SK-N-SH treated with all-trans-retinoic acid at 6 μM for 48 hours (cell line): ENCODE measurements around the gene MT1H.

ENCODE experiments used
- ARNTL ChIP-seq: fragments of 450-650 bp; formaldehyde crosslinking; IDR thresholded peaks from 2 replicates; pipeline ENCODE4 v1.5.0; 2020; ENCODE audit warnings: low read depth, mild to moderate bottlenecking, moderate library complexity, borderline replicate concordance
- BACH2 ChIP-seq: fragments of 250-450 bp; sonication (Bioruptor Pico); IDR thresholded peaks from 2 replicates; pipeline ENCODE4 v1.9.0; 2021; ENCODE audit warnings: mild to moderate bottlenecking, borderline replicate concordance
- CREB5 ChIP-seq: fragments of 250-450 bp; sonication (Bioruptor Pico); IDR thresholded peaks from 2 replicates; pipeline ENCODE4 v1.5.1; 2020; ENCODE audit warnings: low read depth, mild to moderate bottlenecking, moderate library complexity
- ESRRG ChIP-seq: fragments of 250-450 bp; sonication (Bioruptor Pico); IDR thresholded peaks from 2 replicates; pipeline ENCODE4 v1.6.1; 2021; ENCODE audit warnings: mild to moderate bottlenecking
- ISL1 ChIP-seq: fragments of 250-450 bp; sonication (Bioruptor Pico); IDR thresholded peaks from 2 replicates; pipeline ENCODE4 v2.1.2; 2022; ENCODE audit warnings: mild to moderate bottlenecking, moderate library complexity
- RARB ChIP-seq: fragments of 250-450 bp; sonication (Bioruptor Pico); IDR thresholded peaks from 2 replicates; pipeline ENCODE4 v1.8.0; 2021; ENCODE audit warnings: mild to moderate bottlenecking, moderate library complexity
- SNAI2 ChIP-seq: fragments of 250-450 bp; sonication (Bioruptor Pico); IDR thresholded peaks from 2 replicates; pipeline ENCODE4 v1.5.0; 2020; ENCODE audit warnings: mild to moderate bottlenecking, moderate library complexity
- TCF4 ChIP-seq: fragments of 250-450 bp; sonication (Bioruptor Pico); IDR thresholded peaks from 2 replicates; pipeline ENCODE4 v1.8.0; 2021; ENCODE audit warnings: mild to moderate bottlenecking, moderate library complexity, borderline replicate concordance
- TOX ChIP-seq: fragments of 250-450 bp; sonication (Bioruptor Pico); IDR thresholded peaks from 2 replicates; pipeline ENCODE4 v1.8.0; 2021; ENCODE audit warnings: mild to moderate bottlenecking, moderate library complexity, borderline replicate concordance
- TSHZ2 ChIP-seq: fragments of 250-450 bp; sonication (Bioruptor Pico); IDR thresholded peaks from 2 replicates; pipeline ENCODE4 v1.5.0; 2020; ENCODE audit warnings: mild to moderate bottlenecking, moderate library complexity
- ZFP3 ChIP-seq: fragments of 250-450 bp; sonication (Bioruptor Pico); IDR thresholded peaks from 2 replicates; pipeline ENCODE4 v1.5.0; 2020; ENCODE audit warnings: mild to moderate bottlenecking, moderate library complexity
- ZFP30 ChIP-seq: fragments of 450-650 bp; formaldehyde crosslinking; IDR thresholded peaks from 2 replicates; pipeline ENCODE4 v1.5.0; 2022; ENCODE audit warnings: mild to moderate bottlenecking, moderate library complexity
- TF ChIP-seq, protein P1 (sequence below): fragments of 250-450 bp; sonication (Bioruptor Pico); IDR thresholded peaks from 2 replicates; pipeline ENCODE4 v1.8.0; 2020; ENCODE audit warnings: mild to moderate bottlenecking, moderate library complexity, borderline replicate concordance
- TF ChIP-seq, protein P2 (sequence below): fragments of 250-450 bp; sonication (Bioruptor Pico); IDR thresholded peaks from 2 replicates; pipeline ENCODE4 v1.5.1; 2021; ENCODE audit warnings: mild to moderate bottlenecking, moderate library complexity

DNA sequence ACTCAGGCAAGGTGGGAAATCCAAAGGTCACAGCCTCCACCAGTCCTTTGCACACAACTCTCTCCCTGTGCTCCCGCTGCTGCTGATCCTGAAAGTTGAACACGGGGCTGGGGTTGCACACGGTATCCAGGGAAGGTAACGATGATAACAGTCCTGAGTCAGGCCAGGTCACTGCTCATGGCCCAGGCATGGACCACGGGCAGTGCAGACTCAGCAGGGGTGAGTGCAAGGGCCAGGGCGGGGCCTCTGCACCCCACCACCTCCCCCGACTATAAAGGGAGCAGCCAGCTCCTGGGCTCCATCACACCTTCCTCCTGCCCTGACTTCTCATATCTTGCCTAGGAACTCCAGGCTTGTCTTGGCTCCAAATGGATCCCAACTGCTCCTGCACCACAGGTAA, 18.0 kb upstream of the MT1H start, which contains the start of gene MT1B:
- no peak for TF ChIP-seq ZFP30 (CRISPR knock-in tag)
- TF ChIP-seq ZFP3 (CRISPR knock-in tag), result no peak
- TF ChIP-seq ESRRG (CRISPR knock-in tag), result no peak
- TF ChIP-seq ISL1, result no peak
- TF ChIP-seq TSHZ2 (CRISPR knock-in tag), result no peak
- TF ChIP-seq, protein P1, sequence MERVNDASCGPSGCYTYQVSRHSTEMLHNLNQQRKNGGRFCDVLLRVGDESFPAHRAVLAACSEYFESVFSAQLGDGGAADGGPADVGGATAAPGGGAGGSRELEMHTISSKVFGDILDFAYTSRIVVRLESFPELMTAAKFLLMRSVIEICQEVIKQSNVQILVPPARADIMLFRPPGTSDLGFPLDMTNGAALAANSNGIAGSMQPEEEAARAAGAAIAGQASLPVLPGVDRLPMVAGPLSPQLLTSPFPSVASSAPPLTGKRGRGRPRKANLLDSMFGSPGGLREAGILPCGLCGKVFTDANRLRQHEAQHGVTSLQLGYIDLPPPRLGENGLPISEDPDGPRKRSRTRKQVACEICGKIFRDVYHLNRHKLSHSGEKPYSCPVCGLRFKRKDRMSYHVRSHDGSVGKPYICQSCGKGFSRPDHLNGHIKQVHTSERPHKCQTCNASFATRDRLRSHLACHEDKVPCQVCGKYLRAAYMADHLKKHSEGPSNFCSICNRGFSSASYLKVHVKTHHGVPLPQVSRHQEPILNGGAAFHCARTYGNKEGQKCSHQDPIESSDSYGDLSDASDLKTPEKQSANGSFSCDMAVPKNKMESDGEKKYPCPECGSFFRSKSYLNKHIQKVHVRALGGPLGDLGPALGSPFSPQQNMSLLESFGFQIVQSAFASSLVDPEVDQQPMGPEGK (CRISPR knock-in tag), result no peak
- TF ChIP-seq CREB5 (CRISPR knock-in tag), result no peak
- no peak for TF ChIP-seq BACH2
- TF ChIP-seq, protein P2, sequence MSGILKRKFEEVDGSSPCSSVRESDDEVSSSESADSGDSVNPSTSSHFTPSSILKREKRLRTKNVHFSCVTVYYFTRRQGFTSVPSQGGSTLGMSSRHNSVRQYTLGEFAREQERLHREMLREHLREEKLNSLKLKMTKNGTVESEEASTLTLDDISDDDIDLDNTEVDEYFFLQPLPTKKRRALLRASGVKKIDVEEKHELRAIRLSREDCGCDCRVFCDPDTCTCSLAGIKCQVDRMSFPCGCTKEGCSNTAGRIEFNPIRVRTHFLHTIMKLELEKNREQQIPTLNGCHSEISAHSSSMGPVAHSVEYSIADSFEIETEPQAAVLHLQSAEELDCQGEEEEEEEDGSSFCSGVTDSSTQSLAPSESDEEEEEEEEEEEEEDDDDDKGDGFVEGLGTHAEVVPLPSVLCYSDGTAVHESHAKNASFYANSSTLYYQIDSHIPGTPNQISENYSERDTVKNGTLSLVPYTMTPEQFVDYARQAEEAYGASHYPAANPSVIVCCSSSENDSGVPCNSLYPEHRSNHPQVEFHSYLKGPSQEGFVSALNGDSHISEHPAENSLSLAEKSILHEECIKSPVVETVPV, result no peak
- TF ChIP-seq RARB (CRISPR knock-in tag), result no peak
- TF ChIP-seq ARNTL, result no peak
- no peak for TF ChIP-seq TOX (CRISPR knock-in tag)
- TF ChIP-seq TCF4 (CRISPR knock-in tag), result no peak
- TF ChIP-seq SNAI2, result no peak
